HG03378 (cell line): ENCODE measurements around the gene NIM1K.
"Not testable (repeated sequence)": the region's sequence is repeated elsewhere in the genome, so short reads cannot be mapped to it uniquely, and the experiment has no call there.

Source experiments
- ATAC-seq: cut with Tn5 transposase; IDR thresholded peaks from one replicate; pipeline ENCODE4 v1.9.1; 2021; ENCODE audit warnings: mild to moderate bottlenecking, moderate library complexity; ENCODE audit not compliant: unreplicated experiment

The NIM1K gene

DNA sequence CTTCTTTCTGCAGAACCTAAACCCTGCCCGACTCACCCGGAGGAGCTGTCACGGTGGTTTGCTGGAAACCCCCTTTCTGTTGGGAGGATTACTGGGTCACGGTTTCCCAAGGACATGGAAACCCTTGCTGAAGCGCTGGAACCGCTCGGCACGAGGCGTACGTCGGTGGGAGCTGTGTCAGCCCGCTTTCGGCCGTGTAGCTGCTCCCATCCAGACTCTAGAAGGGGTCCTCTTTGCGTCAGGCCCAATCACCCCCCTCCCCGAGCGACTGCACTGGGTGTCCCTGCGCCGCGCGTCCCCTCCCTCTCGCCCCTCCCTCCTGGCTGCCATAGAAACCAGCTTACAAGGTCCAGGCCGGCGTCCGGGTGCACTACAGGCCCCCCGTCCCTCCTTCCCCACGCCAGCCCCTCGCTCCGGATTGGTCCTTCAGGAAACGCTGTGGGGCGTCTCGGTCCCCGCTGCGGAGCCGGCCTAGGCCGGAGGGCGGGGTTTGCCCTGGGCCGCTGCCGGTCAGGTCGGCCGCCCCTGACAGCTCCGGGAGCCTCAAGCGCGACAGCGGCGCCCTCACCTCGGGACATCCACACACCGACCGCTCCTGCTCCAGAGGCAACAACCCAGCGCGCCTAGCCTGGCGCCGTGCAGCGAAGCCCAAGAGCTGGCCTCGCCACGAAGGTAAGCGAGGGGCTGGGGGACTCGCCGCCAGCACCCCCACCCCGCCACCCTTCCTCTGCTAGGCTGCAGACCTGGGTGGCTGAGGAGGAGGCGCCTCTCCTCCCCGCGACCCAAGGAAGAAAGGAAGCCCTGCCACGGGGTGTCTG lies at the start of gene NIM1K:
TSS of gene NIM1K (plus strand) at position 486 of the 818 bp plus-strand sequence. CDS start 53,551 bp downstream, outside the sequence.
- ATAC-seq, result peak; percentile 50

DNA sequence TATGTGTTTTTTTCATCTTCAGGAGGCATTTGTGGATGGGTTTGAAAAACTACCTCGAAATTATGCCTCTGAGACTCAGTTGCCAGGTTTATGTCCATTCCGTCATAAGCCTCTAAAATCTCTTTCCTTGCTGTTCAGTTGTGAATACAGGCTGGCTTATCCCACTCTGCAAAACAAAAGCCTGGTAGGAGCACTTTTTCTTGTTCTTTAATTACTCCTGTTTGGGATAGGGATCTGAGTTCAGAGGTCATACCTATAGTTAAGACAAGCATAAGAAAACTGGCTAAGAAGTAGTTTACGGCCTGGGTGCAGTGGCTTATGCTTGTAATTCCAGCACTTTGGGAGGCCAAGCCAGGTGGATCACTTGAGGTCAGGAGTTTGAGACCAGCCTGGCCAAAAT lies 47.0 kb upstream of the NIM1K start:
- ATAC-seq, result no peak

DNA sequence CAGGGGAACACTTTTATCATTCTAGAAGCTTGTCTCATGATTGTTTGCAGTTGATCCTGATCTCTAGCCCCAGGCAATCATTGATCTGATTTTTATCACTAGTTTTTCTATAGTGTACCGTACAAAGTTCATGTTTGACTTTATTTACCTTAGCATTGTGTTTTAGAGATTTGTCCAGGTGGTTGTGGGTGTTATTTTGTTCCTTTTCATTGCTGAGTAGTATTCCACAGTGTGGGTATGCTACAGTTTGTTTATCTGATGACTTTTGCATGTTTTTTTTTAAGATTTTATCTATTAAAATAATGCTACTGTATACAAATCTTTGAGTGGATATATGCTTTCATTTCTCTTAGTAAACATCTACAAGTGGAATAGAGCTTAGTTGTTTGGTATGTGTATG lies 45.1 kb upstream of the NIM1K start:
- no peak for ATAC-seq

DNA sequence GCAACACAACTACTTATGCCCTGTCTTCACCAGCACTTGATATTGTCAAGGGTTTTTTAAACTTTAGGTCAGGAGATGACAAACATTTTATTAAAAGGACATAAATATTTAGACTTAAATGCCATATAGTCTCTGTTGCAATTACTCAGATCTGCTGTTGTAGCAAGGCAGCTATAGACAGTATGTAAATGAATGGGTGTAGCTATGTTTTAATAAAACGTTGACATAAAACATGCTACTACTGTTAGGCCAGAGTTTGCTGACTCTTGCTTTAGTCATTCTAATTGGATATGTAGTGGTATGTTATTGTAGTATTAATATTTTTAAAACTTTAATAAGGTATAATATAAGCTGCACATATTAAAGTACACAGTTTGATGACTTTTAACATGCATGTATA lies 43.6 kb upstream of the NIM1K start:
- no peak for ATAC-seq

DNA sequence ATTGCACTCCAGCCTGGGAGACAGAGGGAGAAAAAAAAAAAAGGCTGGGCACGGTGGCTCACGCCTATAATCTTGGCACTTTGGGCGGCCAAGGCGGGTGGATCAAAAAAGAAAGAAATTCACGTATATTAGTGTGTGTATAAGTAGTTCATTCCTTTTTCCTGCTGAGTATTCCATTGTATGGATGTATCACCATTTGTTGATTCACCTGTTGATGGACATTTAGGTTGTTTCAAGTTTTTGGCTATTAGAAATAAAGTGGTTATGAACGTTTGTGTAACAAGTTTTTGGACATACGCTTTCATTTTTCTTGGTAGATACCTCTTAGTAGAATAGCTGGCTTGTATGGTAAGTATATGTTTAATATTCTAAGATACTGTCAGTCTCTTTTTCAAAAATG lies 42.8 kb upstream of the NIM1K start:
- ATAC-seq, result no peak

DNA sequence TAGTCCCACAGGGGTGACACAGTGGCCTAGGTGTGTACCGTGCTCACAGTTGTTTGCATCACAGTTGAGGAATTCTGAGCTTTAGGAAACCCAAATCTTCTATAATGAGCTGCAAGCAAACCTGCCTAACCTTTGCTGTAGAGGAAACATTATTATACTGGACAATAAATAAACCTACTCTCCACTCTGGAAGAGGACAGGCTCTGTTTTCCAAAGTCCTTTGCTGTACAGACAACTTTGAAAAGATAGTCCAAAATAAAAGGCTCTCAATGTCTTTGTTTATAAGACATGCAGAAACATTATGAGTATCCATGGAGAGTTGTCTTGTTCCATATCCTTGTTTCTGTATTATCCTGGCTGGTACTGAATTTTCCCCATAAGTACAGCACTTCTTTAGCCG lies 42.0 kb upstream of the NIM1K start:
- ATAC-seq, result no peak

DNA sequence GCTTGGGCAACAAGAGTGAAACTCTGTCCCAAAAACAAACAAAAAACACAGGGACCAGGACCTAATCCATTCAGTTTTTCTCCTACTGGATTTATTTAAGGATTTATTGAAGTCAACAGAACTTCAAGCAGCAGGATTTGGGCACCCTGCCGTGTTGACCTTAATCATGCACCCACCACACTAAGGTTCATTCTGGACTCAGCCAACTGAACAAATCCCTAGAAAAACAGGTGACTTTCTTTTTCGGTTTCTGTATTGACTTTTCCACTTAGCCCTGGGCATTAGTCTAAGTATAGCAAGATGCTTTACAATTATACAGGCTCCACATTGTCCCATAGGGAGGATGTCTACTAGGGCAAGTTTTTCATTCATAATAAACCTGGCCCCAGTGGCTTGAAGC lies 41.3 kb upstream of the NIM1K start:
- no peak for ATAC-seq

DNA sequence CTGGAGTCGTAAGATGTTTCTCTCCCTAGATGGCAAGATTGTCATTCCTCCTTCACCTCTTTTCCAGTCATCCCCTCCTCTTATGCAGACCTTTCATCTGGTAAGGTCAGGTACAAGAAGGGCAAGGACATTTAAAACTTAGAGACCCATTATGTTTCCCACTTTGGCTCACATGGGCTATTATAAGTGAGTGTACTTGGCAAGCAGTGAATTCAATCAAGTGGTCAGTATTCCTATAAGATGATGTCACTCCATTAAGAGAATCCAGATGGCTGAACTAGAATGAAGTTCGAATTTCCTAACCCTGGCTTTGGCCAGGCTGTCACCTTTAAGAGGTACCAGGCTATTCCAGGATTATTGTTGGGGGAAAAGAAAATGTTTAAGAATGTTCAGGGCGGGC lies 39.1 kb upstream of the NIM1K start:
- no peak for ATAC-seq

DNA sequence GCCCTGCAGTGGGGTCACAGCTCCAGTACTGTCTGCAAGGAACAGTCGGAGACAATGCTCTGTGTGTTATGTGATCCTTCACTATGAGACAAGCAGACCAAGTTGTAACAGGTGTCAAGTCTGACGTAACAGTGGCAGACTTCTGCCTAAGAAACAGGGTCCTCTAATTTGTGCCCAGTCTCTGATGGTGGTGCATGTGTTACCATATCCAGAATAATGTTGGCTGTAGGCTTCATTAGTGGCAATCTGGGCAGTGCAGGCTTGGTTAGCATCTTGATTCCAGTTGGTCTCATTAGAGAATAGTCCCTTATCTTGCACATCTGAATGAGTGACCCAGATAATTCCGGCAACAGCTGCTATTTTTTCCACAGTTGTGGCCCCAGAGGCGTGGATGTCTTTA lies 37.6 kb upstream of the NIM1K start:
- no peak for ATAC-seq

DNA sequence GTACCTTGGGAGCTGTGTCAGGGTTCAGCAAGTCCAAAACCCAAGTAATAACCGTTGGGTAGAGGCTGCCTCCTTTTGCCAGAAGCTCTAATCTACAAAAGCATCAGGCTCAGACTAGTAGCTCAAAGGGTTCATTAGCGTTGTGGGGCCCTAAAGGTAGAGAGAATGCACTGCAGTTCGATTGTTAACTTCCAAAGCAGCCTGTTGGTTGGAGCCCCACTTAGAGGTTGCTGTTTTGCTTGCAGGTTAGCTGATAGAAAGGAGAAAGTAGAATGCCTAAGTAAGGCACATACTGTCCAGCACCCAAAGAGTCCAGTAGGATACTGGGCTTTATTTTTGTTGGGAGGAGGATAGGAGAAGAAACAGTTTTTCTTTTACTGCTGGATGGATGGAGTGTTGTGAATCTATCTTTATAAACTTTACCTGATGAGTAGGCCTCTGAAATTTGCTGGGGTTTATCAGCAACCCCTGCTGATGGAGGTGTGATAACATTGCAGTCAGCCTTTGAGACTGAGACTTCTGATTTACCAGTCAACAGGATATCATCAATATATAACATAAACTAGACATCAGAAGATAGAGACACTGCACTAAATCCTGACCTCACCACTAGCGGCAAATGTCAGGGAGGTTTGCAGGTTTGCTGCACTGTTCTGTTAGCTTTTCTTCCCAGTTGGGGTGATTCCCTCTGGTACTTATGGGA lies 36.5 kb upstream of the NIM1K start:
- ATAC-seq, result no peak

DNA sequence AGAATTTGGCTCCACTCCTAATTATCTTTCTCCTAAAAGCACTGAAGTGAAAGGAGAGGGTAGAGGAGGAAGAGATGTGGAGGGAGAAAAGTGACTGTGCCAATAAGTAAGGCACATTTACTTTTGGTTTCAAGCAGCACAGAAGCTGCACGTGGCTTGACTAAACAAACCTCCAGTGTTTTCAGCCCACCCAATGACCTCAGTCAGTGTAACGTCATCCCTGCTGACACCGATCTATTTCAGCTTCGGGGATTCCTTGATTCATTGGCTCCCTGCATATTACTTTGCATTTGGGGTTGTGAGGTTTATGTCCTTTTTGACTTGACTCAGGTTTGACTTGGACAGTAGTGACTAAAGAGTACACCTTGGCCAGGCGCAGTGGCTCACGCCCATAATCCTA lies 35.6 kb upstream of the NIM1K start:
- ATAC-seq, result no peak

DNA sequence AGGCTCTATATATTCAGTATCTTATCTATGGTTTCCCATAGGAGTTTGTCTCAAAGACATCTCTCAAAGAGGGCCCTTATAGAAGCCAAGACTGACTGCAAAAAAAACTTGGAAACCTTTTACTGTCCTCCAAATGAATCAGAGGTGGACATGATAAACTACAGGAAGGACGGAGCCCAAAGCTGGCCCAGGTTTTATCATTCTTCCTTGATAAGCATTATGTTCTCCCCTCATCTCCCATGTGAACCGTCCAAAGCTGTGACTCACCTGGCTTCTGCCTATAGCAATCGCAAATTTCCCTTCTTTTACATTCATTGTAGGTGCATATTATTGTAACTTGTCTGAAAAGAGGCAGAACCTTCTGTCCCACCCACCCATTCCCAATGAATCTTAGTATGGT lies 35.0 kb upstream of the NIM1K start:
- ATAC-seq, result no peak

DNA sequence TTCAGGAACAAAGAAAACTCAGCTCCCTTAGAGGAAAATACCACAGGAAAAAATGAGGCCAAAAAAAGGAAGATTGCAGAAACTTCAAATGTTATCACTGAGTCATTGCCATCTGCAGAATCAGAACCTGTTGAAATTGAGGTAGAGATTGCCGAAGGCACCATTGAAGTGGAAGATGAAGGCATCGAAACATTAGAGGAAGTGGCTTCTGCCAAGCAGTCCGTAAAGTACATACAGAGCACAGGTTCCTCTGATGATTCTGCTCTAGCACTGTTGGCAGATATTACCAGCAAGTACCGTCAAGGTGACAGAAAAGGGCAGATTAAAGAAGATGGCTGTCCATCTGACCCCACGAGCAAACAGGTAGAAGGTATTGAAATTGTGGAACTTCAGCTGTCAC lies 30.8 kb upstream of the NIM1K start:
- no peak for ATAC-seq

DNA sequence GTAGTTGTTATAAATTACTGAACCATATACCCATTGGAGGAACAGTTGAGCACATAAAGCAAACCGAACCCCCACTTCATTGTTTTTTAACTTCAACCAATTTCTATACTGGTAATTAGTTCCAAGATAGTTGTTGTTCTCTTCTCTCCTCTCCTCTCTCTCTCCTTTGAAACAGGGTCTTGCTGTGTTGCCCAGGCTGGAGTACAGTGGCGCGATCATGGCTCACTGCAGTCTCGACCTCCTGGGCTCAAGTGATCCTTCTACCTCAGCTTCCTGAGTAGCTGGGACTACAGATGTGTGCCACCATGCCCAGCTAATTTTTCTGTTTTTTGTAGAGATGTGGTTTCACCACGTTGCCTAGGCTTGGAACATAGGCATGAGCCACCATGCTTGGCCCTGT lies 27.2 kb upstream of the NIM1K start:
- ATAC-seq, result not testable (repeated sequence)

DNA sequence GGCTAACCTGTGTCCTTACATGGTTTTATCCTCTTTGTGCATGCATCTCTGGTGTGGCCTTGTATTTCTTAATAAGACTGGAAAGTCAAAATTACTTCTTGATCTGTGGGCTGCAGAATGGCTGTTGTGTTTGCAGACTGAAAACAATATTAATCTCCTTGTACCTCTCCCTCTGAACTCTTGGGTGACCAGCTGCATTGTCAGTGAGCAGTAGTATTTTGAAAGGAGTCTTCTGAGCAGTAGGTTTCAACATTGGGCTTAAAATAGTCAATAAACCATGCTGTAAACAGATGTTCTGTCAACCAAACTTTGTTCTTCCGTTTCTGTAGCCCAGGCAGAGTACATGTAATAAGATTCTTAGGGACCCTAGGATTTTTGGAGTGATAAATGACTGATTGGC lies 26.7 kb upstream of the NIM1K start:
- no peak for ATAC-seq

DNA sequence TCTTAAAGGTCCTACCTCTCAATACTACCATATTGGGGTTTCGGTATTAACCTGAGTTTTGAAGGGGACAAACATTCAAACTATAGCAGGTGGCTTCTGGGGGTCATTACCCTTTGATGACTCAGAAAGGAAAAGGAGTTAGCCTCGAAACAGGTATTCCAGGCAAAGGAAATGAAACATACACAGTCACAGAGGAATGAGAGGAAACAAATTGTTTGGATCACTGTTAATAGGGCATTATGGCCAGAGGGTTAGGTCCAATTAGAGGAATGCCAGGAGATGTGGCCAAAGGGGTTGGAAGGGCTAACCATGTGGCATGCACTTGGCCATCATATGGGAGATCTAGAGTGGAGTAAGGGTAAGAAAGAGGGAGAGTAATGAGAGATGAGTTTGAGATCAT lies 23.9 kb upstream of the NIM1K start:
- ATAC-seq, result no peak

DNA sequence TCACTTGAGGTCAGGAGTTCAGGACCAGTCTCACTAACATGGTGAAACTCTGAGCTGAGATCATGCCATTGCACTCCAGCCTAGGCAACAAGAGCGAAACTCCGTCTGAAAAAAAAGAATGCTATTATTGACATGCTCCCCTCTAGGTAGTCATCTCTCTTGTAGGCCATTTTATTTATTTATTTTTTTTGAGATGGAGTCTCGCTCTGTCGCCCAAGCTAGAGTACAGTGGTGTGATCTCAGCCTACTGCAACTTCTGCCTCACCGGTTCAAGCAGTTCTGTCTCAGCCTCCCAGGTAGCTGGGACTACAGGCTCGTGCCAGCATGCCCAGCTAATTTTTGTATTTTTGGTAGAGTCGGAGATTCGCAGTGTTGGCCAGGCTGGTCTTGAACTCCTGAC lies 20.6 kb upstream of the NIM1K start:
- no peak for ATAC-seq

DNA sequence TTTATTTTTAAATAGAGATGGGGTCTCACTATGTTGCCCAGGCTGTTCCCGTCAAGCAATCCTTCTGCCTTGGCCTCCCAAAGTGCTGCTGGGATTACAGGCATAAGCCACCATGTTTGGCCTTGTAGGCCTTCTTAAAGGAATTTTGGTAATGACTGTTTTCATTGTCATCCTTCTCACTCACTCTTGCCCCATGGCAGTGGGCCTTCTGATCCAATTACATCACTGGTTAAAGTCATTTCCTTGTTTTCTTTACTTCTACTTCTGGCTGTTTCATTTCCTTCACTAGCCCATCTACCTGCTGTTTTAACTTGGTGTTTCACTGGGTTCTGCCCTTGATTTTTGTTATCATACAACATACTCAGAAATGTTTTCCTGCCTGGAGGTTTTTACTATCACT lies 20.1 kb upstream of the NIM1K start:
- ATAC-seq, result no peak

DNA sequence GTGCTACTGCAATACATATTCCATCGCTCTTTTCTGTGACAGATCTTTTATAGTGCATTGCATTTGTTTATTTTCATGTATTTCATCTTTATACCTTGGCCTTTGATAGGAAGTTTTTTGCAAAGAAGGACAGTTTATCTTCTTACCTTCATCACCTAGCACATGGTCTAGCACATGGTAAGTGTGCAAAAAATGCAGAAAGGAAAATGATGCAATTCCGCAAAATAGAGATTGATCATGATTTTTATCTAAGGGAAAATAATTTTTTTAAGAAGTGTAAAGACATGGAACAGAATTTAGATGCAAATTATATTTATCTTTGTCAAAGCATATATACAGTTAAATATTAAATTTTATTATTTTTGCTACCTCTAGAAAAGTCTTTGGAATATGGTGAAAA lies 19.2 kb upstream of the NIM1K start:
- ATAC-seq, result no peak

DNA sequence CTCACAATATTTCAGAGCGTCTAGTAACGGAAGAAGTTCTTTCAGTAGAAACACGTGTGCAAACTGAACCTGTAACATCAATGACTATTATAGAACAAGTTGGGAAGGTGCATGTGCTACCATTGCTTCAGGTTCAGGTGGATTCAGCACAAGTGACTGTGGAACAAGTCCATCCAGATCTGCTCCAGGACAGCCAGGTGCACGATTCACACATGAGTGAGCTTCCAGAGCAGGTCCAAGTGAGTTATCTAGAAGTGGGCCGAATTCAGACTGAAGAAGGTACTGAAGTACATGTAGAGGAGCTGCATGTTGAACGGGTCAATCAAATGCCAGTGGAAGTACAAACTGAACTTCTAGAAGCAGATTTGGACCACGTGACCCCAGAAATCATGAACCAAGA lies 17.4 kb upstream of the NIM1K start:
- ATAC-seq, result no peak

DNA sequence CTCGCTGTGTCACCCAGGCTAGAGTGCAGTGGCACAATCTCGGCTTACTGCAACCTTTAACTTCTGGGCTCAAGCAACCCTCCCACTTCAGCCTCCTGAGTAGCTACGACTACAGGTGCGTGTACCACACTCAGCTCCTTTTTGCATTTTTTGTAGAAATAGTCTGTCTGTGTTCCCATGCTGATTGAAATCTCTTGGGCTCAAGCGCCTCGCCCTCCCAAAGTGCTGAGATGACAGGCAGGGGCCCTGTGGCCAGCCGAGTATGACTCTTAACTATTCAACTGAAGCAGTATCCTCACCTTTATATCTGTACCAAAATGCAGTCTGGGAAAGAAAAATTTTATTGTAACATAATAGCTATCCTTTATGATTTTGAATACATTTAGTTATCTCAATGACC lies 12.2 kb upstream of the NIM1K start:
- ATAC-seq, result no peak

DNA sequence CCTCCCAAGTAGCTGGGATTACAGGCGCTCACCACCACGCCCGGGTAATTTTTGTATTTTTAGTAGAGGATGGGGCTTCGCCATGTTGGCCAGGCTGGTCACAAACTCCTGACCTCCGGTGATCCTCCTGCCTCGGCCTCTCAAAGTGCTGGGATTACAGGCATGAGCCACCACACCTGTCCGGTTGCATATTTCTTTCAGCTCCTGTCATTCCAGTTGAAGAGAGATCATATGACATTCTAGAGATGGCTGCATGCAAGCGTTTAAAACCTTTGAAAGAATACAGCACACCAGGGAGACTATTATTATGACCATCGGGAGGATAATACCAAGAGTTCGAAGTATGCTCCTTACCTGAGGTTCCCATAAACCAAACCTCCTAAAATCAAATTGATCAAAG lies 9.6 kb upstream of the NIM1K start:
- ATAC-seq, result no peak

DNA sequence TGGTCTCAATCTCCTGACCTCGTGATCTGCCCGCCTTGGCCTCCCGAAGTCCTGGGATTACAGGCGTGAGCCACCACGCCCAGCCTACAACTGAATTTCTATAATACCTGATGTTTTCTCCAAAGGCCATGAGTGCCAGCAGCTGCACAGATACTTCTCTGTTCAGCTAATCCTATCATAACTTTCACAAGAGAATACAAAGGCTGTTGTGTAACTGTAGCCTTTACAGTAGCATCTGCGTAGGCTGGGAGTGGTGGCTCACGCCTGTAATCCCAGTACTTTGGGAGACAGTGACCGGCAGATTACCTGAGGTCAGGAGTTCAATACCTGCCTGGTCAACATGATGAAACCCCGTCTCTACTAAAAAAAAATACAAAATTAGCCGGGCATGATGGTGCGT lies 8.9 kb upstream of the NIM1K start:
- ATAC-seq, result not testable (repeated sequence)
